OCI-LY7 (cell line): Measurements from ENCODE around the gene CDK5RAP3.

Source experiments
- EZH2phosphoT487 ChIP-seq: fragments of 200-600 bp; sonication (generic); IDR thresholded peaks from 2 replicates; pipeline ENCODE4 v1.6.1; 2018; ENCODE audit warnings: low read depth, borderline replicate concordance, mild to moderate bottlenecking, mixed run types, antibody characterized with exemption, low read length, moderate library complexity, mixed read lengths
- TF ChIP-seq, protein P1 (sequence below): fragments of 200-600 bp; sonication (generic); conservative IDR thresholded peaks from 2 replicates; pipeline ENCODE4 v1.5.1; 2014; ENCODE audit warnings: mild to moderate bottlenecking, antibody characterized with exemption, low read length, moderate library complexity, mixed read lengths

DNA sequence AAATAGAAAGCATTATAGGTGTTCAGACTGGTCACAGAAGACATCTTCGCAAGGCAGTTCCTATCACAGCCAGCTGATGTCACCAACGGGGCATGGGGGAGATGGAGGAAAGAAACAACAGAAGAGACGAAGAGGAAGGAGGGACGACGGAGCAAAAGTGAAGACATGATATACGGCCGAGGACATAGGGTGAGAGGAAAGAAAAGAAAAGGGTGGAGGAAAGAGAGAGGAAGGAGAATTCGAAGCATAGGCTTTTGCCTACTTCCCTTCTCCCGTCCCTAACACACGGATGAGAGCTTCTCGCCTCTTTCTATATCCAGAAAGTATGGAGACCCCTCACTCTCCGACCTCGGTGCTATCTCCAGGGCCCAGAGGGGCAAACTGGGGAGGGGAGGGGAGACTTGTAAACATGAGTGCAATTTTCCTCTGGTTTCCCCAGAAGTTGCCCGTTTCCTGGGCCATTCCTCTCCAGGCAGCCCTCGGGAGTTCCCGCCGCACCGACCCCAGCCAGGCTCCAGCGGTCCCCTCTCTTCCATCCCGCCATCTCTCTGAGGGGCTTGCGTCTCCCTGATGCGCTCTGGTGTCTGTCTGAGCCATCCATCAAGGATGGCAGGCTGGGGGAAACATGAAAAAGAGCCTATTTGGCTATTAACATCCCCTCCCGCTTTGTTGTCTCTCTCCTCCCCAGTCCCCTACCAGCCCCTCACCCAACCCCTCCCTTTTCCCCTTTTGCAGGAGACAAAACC, 40.7 kb downstream of the CDK5RAP3 start:
- TF ChIP-seq, protein P1, sequence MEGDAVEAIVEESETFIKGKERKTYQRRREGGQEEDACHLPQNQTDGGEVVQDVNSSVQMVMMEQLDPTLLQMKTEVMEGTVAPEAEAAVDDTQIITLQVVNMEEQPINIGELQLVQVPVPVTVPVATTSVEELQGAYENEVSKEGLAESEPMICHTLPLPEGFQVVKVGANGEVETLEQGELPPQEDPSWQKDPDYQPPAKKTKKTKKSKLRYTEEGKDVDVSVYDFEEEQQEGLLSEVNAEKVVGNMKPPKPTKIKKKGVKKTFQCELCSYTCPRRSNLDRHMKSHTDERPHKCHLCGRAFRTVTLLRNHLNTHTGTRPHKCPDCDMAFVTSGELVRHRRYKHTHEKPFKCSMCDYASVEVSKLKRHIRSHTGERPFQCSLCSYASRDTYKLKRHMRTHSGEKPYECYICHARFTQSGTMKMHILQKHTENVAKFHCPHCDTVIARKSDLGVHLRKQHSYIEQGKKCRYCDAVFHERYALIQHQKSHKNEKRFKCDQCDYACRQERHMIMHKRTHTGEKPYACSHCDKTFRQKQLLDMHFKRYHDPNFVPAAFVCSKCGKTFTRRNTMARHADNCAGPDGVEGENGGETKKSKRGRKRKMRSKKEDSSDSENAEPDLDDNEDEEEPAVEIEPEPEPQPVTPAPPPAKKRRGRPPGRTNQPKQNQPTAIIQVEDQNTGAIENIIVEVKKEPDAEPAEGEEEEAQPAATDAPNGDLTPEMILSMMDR, result peak; percentile 85
- no peak for TF ChIP-seq EZH2phosphoT487
